PC-3 (cell line): ENCODE data around the gene CELF6. TPM values are rescaled to one million over a fixed set of nuclear protein-coding genes. Genes with fewer than 3 reads are reported as not detected.

Source experiments
- ATAC-seq: fragments of 200-7000 bp; cut with Tn5 transposase; 2 replicates; pipeline ENCODE4 v1.9.1; 2020; ENCODE audit warnings: mild to moderate bottlenecking, moderate library complexity
- BruUV-seq: library from RNA; stranded (reverse); fragments of 400-500 nt; replicated peaks from 2 replicates; lab custom pipeline; 2021; lab: Mats Ljungman, UMichigan
- CTCF ChIA-PET: fragments of 300-600 bp; sonication (Branson Sonifier 250); formaldehyde crosslinking; loops from one replicate; lab custom pipeline; 2022; ENCODE audit warnings: antibody characterized with exemption; lab: Charles Lee
- POLR2A ChIA-PET: fragments of 300-600 bp; sonication (Branson Sonifier 250); formaldehyde crosslinking; loops from one replicate; lab custom pipeline; 2022; ENCODE audit warnings: antibody characterized with exemption; ENCODE audit not compliant: unreplicated experiment; lab: Charles Lee
- DNase-seq: peaks from one replicate; pipeline ENCODE4 v3.0.0-alpha.2; 2015
- H2AFZ ChIP-seq: fragments of 300-600 bp; sonication (generic); 2 replicates; pipeline ENCODE4 v1.6.0; 2016; ENCODE audit warnings: antibody characterized with exemption, low read length
- H3F3A ChIP-seq: fragments of 300-600 bp; sonication (generic); one replicate; pipeline ENCODE4 v1.6.0; 2017; ENCODE audit warnings: antibody characterized with exemption, low read length, control low read depth, mild to moderate bottlenecking; ENCODE audit not compliant: unreplicated experiment
- H3K27ac ChIP-seq: fragments of 300-600 bp; sonication (generic); 2 replicates; pipeline ENCODE4 v1.5.1; 2016; ENCODE audit warnings: mild to moderate bottlenecking, low read length
- H3K27me3 ChIP-seq: fragments of 300-600 bp; sonication (generic); 2 replicates; pipeline ENCODE4 v1.6.1; 2016; ENCODE audit warnings: low read length, mixed read lengths
- H3K36me3 ChIP-seq: fragments of 300-600 bp; sonication (generic); 2 replicates; pipeline ENCODE4 v1.6.1; 2016; ENCODE audit warnings: low read depth, mixed run types, low read length, mixed read lengths
- H3K4me1 ChIP-seq: fragments of 300-600 bp; sonication (generic); 2 replicates; pipeline ENCODE4 v1.5.1; 2016; ENCODE audit warnings: low read length; ENCODE audit not compliant: insufficient read depth
- H3K4me2 ChIP-seq: fragments of 300-600 bp; sonication (generic); 2 replicates; pipeline ENCODE4 v1.6.0; 2016; ENCODE audit warnings: low read length
- H3K4me3 ChIP-seq: fragments of 300-600 bp; sonication (generic); 2 replicates; pipeline ENCODE4 v1.5.1; 2016; ENCODE audit warnings: mild to moderate bottlenecking, low read length, mixed read lengths
- H3K79me2 ChIP-seq: fragments of 300-600 bp; sonication (generic); 2 replicates; pipeline ENCODE4 v1.6.1; 2017; ENCODE audit warnings: low read length, mixed read lengths
- H3K9ac ChIP-seq: fragments of 300-600 bp; sonication (generic); 2 replicates; pipeline ENCODE4 v1.6.0; 2016; ENCODE audit warnings: mild to moderate bottlenecking, low read length
- H3K9me2 ChIP-seq: fragments of 300-600 bp; sonication (generic); replicated peaks from 2 replicates; pipeline ENCODE4 v1.6.1; 2016; ENCODE audit warnings: mixed run types, low read length, mixed read lengths
- H3K9me3 ChIP-seq: fragments of 300-600 bp; sonication (generic); 2 replicates; pipeline ENCODE4 v1.6.1; 2016; ENCODE audit warnings: low read length, mixed read lengths
- H4K20me1 ChIP-seq: fragments of 300-600 bp; sonication (generic); 2 replicates; pipeline ENCODE4 v1.6.1; 2016; ENCODE audit warnings: low read length, mixed read lengths
- EZH2 ChIP-seq: fragments of 300-600 bp; sonication (generic); IDR thresholded peaks from one replicate; pipeline ENCODE4 v1.6.1; 2017; ENCODE audit warnings: antibody characterized with exemption, mild to moderate bottlenecking, low read length; ENCODE audit not compliant: unreplicated experiment
- EZH2phosphoT487 ChIP-seq: fragments of 300-600 bp; sonication (generic); IDR thresholded peaks from 2 replicates; pipeline ENCODE4 v1.6.1; 2018; ENCODE audit warnings: mild to moderate bottlenecking, antibody characterized with exemption, low read length, borderline replicate concordance
- intact Hi-C: fragments of 100-400 bp; cut with micrococcal nuclease; formaldehyde crosslinking; loops from 2 replicates; pipeline ENCODE4 v1.9.0; 2023
- total RNA-seq: library from RNA; depleted of rRNA; stranded (reverse); fragments of >200 nt; gene quantifications from 2 replicates; pipeline ENCODE4 v1.2.3, GENCODE V29; 2014
- TF ChIP-seq, protein P1 (sequence below): fragments of 300-600 bp; sonication (generic); conservative IDR thresholded peaks from 2 replicates; pipeline ENCODE4 v1.5.1; 2017; ENCODE audit warnings: antibody characterized with exemption, low read depth, mild to moderate bottlenecking, low read length

The CELF6 gene
- total RNA-seq, 1 experiment from 2014 or later: not detected

DNA sequence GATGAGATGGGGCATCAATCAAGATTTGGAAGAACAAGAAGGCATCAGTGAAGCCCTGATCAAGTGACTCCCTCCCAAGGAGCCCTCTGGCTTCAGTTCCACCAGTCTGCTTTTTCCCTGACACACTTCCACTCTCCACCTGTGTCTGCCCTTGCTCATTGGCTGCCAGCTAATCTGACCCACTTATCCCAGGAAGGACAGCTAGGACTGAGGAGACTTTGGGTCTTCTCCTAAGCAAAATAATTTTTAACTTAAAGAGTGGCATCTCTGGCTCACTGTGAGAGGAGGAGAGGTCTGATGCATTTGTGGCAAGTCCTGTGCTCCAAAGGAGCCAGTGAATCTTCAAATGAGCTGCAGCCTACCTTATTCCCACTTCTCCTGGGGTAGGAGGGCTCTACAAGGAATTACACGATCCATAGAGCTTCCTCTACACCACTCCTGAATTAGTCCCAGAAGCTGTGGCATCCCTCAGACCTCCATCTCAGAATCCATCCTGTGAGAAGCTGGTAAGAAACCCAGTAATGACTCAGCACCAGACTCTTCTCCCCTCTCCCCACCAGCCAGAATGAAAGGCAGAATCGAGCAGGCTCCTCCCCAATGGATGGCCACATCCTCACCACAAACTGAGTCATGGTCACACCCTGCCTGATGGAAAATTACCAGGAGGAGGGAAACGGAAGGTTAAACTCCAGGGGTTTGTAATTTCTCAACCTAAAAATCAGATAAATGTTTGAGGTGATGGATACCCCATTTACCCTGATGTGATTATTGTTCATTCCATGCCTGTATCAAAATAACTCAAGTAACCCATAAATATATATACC is 82.7 kb downstream of the CELF6 start:
- TSS peak; percentile 95 for BruUV-seq
- H3F3A ChIP-seq: peaks cover 5% of the 10 kb centered on the region
- no peaks in the 10 kb centered on the region for H3K9me2 ChIP-seq
- peaks cover 18% of the 10 kb centered on the region for H3K79me2 ChIP-seq
- ATAC-seq (peak; percentile 91), DNase-seq (peak; percentile 94)
- H3K4me3 ChIP-seq: peak overlapping the region; percentile 51
- no peaks in the 10 kb centered on the region for H3K27me3 ChIP-seq
- TF ChIP-seq EZH2phosphoT487 (no peak), EZH2 (no peak)
- TF ChIP-seq, protein P1, sequence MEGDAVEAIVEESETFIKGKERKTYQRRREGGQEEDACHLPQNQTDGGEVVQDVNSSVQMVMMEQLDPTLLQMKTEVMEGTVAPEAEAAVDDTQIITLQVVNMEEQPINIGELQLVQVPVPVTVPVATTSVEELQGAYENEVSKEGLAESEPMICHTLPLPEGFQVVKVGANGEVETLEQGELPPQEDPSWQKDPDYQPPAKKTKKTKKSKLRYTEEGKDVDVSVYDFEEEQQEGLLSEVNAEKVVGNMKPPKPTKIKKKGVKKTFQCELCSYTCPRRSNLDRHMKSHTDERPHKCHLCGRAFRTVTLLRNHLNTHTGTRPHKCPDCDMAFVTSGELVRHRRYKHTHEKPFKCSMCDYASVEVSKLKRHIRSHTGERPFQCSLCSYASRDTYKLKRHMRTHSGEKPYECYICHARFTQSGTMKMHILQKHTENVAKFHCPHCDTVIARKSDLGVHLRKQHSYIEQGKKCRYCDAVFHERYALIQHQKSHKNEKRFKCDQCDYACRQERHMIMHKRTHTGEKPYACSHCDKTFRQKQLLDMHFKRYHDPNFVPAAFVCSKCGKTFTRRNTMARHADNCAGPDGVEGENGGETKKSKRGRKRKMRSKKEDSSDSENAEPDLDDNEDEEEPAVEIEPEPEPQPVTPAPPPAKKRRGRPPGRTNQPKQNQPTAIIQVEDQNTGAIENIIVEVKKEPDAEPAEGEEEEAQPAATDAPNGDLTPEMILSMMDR: no peak
- ChIA-PET CTCF (no interaction called here), POLR2A (no interaction called here)
- no peaks in the 10 kb centered on the region for H4K20me1 ChIP-seq
- H3K4me1 ChIP-seq: peaks cover 32% of the 10 kb centered on the region
- H3K9ac ChIP-seq: peak overlapping the region; percentile 88
- no peaks in the 10 kb centered on the region for H3K9me3 ChIP-seq
- H3K4me2 ChIP-seq: peak overlapping the region; percentile 76
- intact Hi-C loops: no loop called here
- H2AFZ ChIP-seq: peak overlapping the region; percentile 85
- no peaks in the 10 kb centered on the region for H3K36me3 ChIP-seq
- H3K27ac ChIP-seq: peak overlapping the region; percentile 94

- intact Hi-C loops: no loop called here
- no peaks in the 10 kb centered on the region for H3K36me3 ChIP-seq
- ATAC-seq (no peak), DNase-seq (no peak)
- no peaks in the 10 kb centered on the region for H4K20me1 ChIP-seq
- H3K4me1 ChIP-seq: peaks cover 33% of the 10 kb centered on the region
- peak overlapping the region; percentile 94 for H3K27ac ChIP-seq
- peak overlapping the region; percentile 51 for H3K4me3 ChIP-seq
- peaks cover 5% of the 10 kb centered on the region for H3F3A ChIP-seq
- no peaks in the 10 kb centered on the region for H3K9me2 ChIP-seq
- H3K27me3 ChIP-seq: no peaks in the 10 kb centered on the region
- no TSS peak for BruUV-seq
- ChIA-PET POLR2A (no interaction called here), CTCF (no interaction called here)
- H3K9ac ChIP-seq: peak overlapping the region; percentile 83
- H3K4me2 ChIP-seq: peak overlapping the region; percentile 76
- H2AFZ ChIP-seq: no peak overlapping the region
- peaks cover 24% of the 10 kb centered on the region for H3K79me2 ChIP-seq
- no peaks in the 10 kb centered on the region for H3K9me3 ChIP-seq
- TF ChIP-seq, protein P1: no peak
- TF ChIP-seq EZH2phosphoT487 (no peak), EZH2 (no peak)
Observed at GRCh38 chr15:72236381-72237003, 83.5 kb downstream of the CELF6 start.

GRCh38 chr15:72235298-72235697 is 84.7 kb downstream of the CELF6 start:
- peaks cover 31% of the 10 kb centered on the region for H3K79me2 ChIP-seq

More at GRCh38 chr15:72235298-72235697, 84.7 kb downstream of the CELF6 start:
- ATAC-seq: no peak
- Histone ChIP-seq H3K9me3 (no peaks in the 10 kb centered on the region), H2AFZ (no peak overlapping the region), H3K4me2 (no peak overlapping the region), H3K4me3 (no peak overlapping the region), H4K20me1 (no peaks in the 10 kb centered on the region), H3K4me1 (peaks cover 33% of the 10 kb centered on the region), H3K36me3 (no peaks in the 10 kb centered on the region), H3K27ac (no peak overlapping the region), H3K9me2 (no peaks in the 10 kb centered on the region), H3F3A (peaks cover 5% of the 10 kb centered on the region), H3K9ac (no peak overlapping the region), H3K27me3 (no peaks in the 10 kb centered on the region)
- intact Hi-C loops: no loop called here
- ChIA-PET CTCF (no interaction called here), POLR2A (no interaction called here)
- DNase-seq: no peak
- no TSS peak for BruUV-seq
- no peak for TF ChIP-seq EZH2phosphoT487
- TF ChIP-seq, protein P1: no peak
- TF ChIP-seq EZH2: no peak
